Nephron progenitor cell (in vitro differentiated cells): ENCODE measurements around the gene TRAK2.
A peak's percentile ranks its signal among the peaks of the same experiment; 100 is the strongest.

ENCODE experiments used
- DNase-seq: peaks from one replicate; pipeline ENCODE4 v3.0.0; 2021
- H3K27ac Mint-ChIP-seq: 2 replicates; pipeline ENCODE4 v1.8.0; 2021; ENCODE audit warnings: mild to moderate bottlenecking, moderate library complexity, mixed read lengths
- H3K27me3 Mint-ChIP-seq: 2 replicates; pipeline ENCODE4 v1.8.0; 2021; ENCODE audit warnings: mild to moderate bottlenecking, low read depth, mixed read lengths; ENCODE audit not compliant: poor library complexity
- H3K36me3 Mint-ChIP-seq: 2 replicates; pipeline ENCODE4 v1.8.0; 2021; ENCODE audit warnings: low read depth, mixed read lengths
- H3K4me1 Mint-ChIP-seq: 2 replicates; pipeline ENCODE4 v1.8.0; 2021; ENCODE audit warnings: mixed read lengths
- H3K4me3 Mint-ChIP-seq: 2 replicates; pipeline ENCODE4 v1.8.0; 2021; ENCODE audit warnings: mild to moderate bottlenecking, moderate library complexity, mixed read lengths
- H3K9me3 Mint-ChIP-seq: 2 replicates; pipeline ENCODE4 v1.8.0; 2021; ENCODE audit warnings: mild to moderate bottlenecking, moderate library complexity, mixed read lengths
- TF ChIP-seq, protein P1 (sequence below): fragments of 200-600 bp; sonication (generic); IDR thresholded peaks from 2 replicates; pipeline ENCODE4 v1.5.0; 2021; ENCODE audit warnings: antibody characterized with exemption

TRAK2 gene

DNA sequence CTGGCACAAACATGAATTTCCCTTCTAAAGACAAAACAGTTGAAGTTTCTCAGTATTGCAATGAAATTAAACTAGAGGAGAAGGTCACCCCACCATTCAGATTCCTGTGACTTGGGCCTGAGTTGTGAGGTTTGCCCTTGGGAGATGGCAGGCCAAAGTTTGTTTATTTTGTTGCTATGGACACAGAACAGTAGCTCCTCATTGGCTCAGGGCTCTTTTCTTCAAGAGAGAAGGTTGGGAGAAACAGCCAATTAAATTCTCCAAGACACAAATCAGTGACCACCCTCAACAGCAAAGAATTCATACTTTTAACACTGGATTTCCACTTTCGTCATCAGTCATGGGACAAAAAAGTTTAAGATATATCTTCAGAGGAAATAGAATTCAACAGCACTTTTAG, 94.0 kb downstream of the TRAK2 start, which contains the start of gene FLACC1:
Gene FLACC1 (minus strand): TSS at position 125 of the 400 bp plus-strand sequence. CDS start 5,941 bp downstream, outside the sequence.
- Mint-ChIP-seq H3K4me3 (peak within 1 kb of the TSS; percentile 14), H3K36me3 (peaks cover 6% of the 10 kb centered on the region)

GRCh38 chr2:201353116-201353515, 98.1 kb downstream of the TRAK2 start:
- Mint-ChIP-seq H3K36me3 (no peaks in the 10 kb centered on the region), H3K9me3 (no peaks in the 10 kb centered on the region), H3K4me1 (peaks cover 15% of the 10 kb centered on the region), H3K27me3 (peaks cover 4% of the 10 kb centered on the region), H3K27ac (no peak overlapping the region), H3K4me3 (no peak overlapping the region)
- TF ChIP-seq, protein P1, sequence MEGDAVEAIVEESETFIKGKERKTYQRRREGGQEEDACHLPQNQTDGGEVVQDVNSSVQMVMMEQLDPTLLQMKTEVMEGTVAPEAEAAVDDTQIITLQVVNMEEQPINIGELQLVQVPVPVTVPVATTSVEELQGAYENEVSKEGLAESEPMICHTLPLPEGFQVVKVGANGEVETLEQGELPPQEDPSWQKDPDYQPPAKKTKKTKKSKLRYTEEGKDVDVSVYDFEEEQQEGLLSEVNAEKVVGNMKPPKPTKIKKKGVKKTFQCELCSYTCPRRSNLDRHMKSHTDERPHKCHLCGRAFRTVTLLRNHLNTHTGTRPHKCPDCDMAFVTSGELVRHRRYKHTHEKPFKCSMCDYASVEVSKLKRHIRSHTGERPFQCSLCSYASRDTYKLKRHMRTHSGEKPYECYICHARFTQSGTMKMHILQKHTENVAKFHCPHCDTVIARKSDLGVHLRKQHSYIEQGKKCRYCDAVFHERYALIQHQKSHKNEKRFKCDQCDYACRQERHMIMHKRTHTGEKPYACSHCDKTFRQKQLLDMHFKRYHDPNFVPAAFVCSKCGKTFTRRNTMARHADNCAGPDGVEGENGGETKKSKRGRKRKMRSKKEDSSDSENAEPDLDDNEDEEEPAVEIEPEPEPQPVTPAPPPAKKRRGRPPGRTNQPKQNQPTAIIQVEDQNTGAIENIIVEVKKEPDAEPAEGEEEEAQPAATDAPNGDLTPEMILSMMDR, result no peak
- no peak for DNase-seq

More for the DNA sequence above, 94.0 kb downstream of the TRAK2 start, which contains the start of gene FLACC1:
- H3K9me3 Mint-ChIP-seq, result peaks cover under 1% of the 10 kb centered on the region
- H3K4me1 Mint-ChIP-seq, result peaks cover 15% of the 10 kb centered on the region
- peak; percentile 39 for DNase-seq
- H3K27ac Mint-ChIP-seq, result peak within 1 kb of the TSS; percentile 97
- TF ChIP-seq, protein P1, result no peak
- no peaks in the 10 kb centered on the region for H3K27me3 Mint-ChIP-seq

DNA sequence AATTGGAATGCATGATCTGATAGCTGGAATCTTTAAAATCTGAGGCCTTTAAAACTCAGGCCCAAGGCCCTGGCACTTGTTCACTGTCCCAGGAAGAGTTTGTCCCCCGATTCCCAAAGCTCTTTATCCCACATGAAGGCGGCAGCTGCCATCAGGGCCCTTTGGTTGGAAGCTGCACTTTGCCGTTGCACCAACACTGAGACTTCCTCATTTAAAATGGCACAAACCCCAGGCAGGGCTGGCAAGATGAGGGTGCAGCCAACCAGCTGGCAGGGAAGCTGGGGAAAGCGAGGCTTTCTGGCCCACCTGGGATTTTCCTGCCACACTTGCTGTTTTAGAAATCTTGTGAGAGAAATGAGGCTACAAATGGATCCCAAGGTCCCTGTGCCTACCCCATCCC, 100.4 kb downstream of the TRAK2 start:
- H3K9me3 Mint-ChIP-seq, result no peaks in the 10 kb centered on the region
- peaks cover 6% of the 10 kb centered on the region for H3K4me1 Mint-ChIP-seq
- peaks cover 4% of the 10 kb centered on the region for H3K27me3 Mint-ChIP-seq
- no peak overlapping the region for H3K27ac Mint-ChIP-seq
- no peak for DNase-seq
- H3K4me3 Mint-ChIP-seq, result no peak overlapping the region
- TF ChIP-seq, protein P1, result no peak
- H3K36me3 Mint-ChIP-seq, result no peaks in the 10 kb centered on the region

DNA sequence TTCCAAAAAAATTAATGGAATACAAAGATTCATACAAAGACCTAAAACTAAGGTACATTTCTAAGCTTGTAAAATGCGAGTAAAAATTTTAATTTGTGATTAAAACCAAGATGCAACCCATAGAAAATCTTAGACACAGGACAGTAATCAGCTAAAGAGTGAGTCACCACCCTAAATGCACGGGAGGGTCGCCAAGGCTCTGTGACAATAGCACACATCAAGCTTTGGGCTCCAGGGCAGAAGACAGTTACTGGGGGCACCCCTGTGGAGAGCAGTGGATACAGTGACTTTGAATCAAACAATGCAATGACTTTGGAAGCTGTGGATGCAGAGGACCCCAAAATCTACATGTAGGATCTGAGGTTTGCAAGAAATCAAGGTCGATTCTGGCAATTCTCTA, 101.7 kb downstream of the TRAK2 start:
- no peaks in the 10 kb centered on the region for H3K9me3 Mint-ChIP-seq
- TF ChIP-seq, protein P1, result no peak
- no peak overlapping the region for H3K27ac Mint-ChIP-seq
- DNase-seq, result no peak
- no peaks in the 10 kb centered on the region for H3K36me3 Mint-ChIP-seq
- peaks cover 4% of the 10 kb centered on the region for H3K27me3 Mint-ChIP-seq
- H3K4me1 Mint-ChIP-seq, result peaks cover 8% of the 10 kb centered on the region
- no peak overlapping the region for H3K4me3 Mint-ChIP-seq

- no peak for DNase-seq
- Mint-ChIP-seq H3K9me3 (no peaks in the 10 kb centered on the region), H3K4me3 (no peak overlapping the region), H3K27me3 (peaks cover 4% of the 10 kb centered on the region), H3K4me1 (peaks cover 15% of the 10 kb centered on the region), H3K27ac (peak overlapping the region; percentile 80), H3K36me3 (no peaks in the 10 kb centered on the region)
- TF ChIP-seq, protein P1, result no peak
Measured at GRCh38 chr2:201348758-201349157, 102.5 kb downstream of the TRAK2 start.

- peaks cover 9% of the 10 kb centered on the region for H3K27me3 Mint-ChIP-seq
- no peak overlapping the region for H3K4me3 Mint-ChIP-seq
- H3K36me3 Mint-ChIP-seq, result no peaks in the 10 kb centered on the region
- H3K27ac Mint-ChIP-seq, result peak overlapping the region; percentile 21
- H3K9me3 Mint-ChIP-seq, result no peaks in the 10 kb centered on the region
- no peak for DNase-seq
- TF ChIP-seq, protein P1, result no peak
- peaks cover 28% of the 10 kb centered on the region for H3K4me1 Mint-ChIP-seq
Measured at GRCh38 chr2:201347138-201347537, 104.1 kb downstream of the TRAK2 start.
